Liver (tissue), 3 donors: Measurements from ENCODE around the gene BCL2.

ENCODE experiments used
- CTCF ChIP-seq: fragments of 150-350 bp; IDR thresholded peaks from 2 replicates; pipeline ENCODE4 v1.5.1; 2017; ENCODE audit warnings: improper control_type of control experiment, low read depth, low read length; ENCODE audit not compliant: missing input control
- EGR1 ChIP-seq, 2 donors: IDR thresholded peaks; 2 replicates each; pipeline ENCODE4 v1.6.1; 2016 to 2018; ENCODE audit warnings: antibody characterized with exemption in 2 of 2, low read depth in 2 of 2
- GABPA ChIP-seq, 2 donors: IDR thresholded peaks in 1 of 2; conservative IDR thresholded peaks in 1 of 2; 2 replicates each; pipeline ENCODE4 v1.6.1; 2016; ENCODE audit warnings: antibody characterized with exemption in 2 of 2, mild to moderate bottlenecking in 1 of 2, moderate library complexity in 1 of 2
- HNF4G ChIP-seq: IDR thresholded peaks from 2 replicates; pipeline ENCODE4 v1.6.1; 2016; ENCODE audit warnings: antibody characterized with exemption
- JUND ChIP-seq, 2 donors: IDR thresholded peaks; 2 replicates each; pipeline ENCODE4 v1.6.1; 2016; ENCODE audit warnings: antibody characterized with exemption in 2 of 2
- RAD21 ChIP-seq, 2 donors: IDR thresholded peaks; 2 replicates each; pipeline ENCODE4 v1.6.1; 2016; ENCODE audit warnings: antibody characterized with exemption in 2 of 2, mild to moderate bottlenecking in 2 of 2
- RXRA ChIP-seq, 2 donors: IDR thresholded peaks; 2 replicates each; pipeline ENCODE4 v1.6.1; 2017 to 2018; ENCODE audit warnings: antibody characterized with exemption in 2 of 2, mild to moderate bottlenecking in 1 of 2
- YY1 ChIP-seq: IDR thresholded peaks from 2 replicates; pipeline ENCODE4 v1.6.1; 2016; ENCODE audit warnings: antibody characterized with exemption, mild to moderate bottlenecking
- ZBTB33 ChIP-seq: IDR thresholded peaks from 2 replicates; pipeline ENCODE4 v1.6.1; 2016; ENCODE audit warnings: antibody characterized with exemption
- TF ChIP-seq, protein P1 (sequence below): IDR thresholded peaks from 2 replicates; pipeline ENCODE4 v1.6.1; 2016; ENCODE audit warnings: antibody characterized with exemption, mild to moderate bottlenecking
- TF ChIP-seq, protein P2 (sequence below): IDR thresholded peaks from 2 replicates; pipeline ENCODE4 v1.6.1; 2016; ENCODE audit warnings: antibody characterized with exemption
- donor health status: healthy.
- donor health status: healthy.

DNA sequence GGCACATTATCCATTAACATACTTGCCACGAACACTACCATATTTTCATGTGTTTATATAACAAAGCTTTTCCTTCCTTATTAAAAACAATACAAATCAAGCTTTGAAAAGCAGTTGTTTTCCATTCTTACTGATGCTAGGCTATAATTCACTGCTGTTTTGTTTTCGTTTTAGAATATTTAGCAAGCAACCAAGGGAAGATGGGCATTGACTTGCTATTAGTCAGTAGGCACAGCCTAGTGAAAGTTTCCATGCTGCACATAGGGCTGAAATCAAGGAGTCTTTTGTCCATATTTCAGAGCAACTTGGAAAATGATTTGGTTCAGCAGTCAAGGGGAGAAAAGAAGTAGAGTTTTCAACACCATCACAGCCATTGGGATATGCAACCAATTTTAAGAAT is 31.3 kb downstream of the BCL2 start:
- TF ChIP-seq RXRA (IDR thresholded peaks at IDR 0.05) (no peak), GABPA (IDR thresholded peaks at IDR 0.05 in 1 of 2, conservative IDR thresholded peaks at IDR 0.05 in 1 of 2) (no peak), CTCF (no peak), YY1 (no peak), HNF4G (no peak), EGR1 (IDR thresholded peaks at IDR 0.05; ENCODE audit: low read depth in 2 of 2) (no peak), RAD21 (IDR thresholded peaks at IDR 0.05) (no peak), ZBTB33 (no peak), JUND (IDR thresholded peaks at IDR 0.05) (no peak)
- TF ChIP-seq, protein P1, sequence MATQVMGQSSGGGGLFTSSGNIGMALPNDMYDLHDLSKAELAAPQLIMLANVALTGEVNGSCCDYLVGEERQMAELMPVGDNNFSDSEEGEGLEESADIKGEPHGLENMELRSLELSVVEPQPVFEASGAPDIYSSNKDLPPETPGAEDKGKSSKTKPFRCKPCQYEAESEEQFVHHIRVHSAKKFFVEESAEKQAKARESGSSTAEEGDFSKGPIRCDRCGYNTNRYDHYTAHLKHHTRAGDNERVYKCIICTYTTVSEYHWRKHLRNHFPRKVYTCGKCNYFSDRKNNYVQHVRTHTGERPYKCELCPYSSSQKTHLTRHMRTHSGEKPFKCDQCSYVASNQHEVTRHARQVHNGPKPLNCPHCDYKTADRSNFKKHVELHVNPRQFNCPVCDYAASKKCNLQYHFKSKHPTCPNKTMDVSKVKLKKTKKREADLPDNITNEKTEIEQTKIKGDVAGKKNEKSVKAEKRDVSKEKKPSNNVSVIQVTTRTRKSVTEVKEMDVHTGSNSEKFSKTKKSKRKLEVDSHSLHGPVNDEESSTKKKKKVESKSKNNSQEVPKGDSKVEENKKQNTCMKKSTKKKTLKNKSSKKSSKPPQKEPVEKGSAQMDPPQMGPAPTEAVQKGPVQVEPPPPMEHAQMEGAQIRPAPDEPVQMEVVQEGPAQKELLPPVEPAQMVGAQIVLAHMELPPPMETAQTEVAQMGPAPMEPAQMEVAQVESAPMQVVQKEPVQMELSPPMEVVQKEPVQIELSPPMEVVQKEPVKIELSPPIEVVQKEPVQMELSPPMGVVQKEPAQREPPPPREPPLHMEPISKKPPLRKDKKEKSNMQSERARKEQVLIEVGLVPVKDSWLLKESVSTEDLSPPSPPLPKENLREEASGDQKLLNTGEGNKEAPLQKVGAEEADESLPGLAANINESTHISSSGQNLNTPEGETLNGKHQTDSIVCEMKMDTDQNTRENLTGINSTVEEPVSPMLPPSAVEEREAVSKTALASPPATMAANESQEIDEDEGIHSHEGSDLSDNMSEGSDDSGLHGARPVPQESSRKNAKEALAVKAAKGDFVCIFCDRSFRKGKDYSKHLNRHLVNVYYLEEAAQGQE = no peak
- TF ChIP-seq, protein P2, sequence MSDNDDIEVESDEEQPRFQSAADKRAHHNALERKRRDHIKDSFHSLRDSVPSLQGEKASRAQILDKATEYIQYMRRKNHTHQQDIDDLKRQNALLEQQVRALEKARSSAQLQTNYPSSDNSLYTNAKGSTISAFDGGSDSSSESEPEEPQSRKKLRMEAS = no peak
